RPMI8226 (cell line): Measurements from ENCODE around the gene PSTPIP1.

Experiments used
- DNase-seq: peaks from one replicate; pipeline ENCODE4 v3.0.0-alpha.2; 2015

The PSTPIP1 gene

GRCh38 chr15:77075528-77075927, 80.6 kb downstream of the PSTPIP1 start:
- DNase-seq: peak; percentile 48

DNA sequence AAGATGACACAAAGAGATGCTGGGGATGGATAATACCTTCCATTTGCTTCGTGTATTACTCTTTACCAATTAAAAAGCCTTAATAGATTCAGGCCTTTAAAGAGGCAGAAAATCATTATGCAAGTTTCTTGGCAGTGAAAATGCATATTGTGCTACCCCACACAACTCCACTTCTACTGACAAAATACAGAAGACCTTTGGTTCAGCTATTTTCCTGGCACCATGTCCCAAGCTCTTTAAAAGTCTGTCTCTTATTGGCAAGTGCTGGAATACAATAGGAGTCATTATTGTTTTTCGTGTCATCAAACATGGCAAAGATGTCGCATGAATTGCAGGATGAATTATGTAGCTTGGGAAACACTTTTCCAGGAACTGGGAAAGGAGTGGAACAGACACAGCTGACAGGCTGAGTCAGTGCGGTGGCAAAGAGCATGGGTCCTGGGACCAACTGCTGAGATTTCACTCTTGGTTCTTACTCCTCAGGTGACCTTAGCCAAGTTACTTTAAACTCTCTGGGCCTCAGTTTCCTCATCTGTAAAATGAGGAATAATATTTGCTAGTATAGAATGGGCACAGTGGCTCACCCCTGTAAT, 81.5 kb downstream of the PSTPIP1 start:
- no peak for DNase-seq

DNA sequence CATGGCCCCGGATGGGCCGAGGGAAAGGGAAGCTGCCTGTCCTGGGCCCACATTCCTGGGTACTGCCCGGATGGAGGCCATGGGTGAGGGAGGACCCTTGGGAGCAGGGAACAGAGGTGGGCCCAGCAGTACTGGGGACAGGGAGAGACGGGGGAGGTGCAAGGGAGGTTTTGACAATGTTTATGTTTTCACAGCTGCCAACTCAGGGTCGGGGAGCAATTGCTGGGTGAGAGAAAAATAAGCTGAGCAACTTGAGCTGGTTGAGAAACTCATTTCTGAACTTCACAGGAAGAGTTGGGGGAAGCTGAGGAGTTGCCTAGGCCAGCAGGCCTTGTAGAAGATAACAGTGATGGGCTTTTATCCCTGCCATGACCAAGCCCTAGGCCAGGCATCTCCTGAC, 87.0 kb downstream of the PSTPIP1 start:
- DNase-seq: no peak

GRCh38 chr15:77083381-77084160, 88.6 kb downstream of the PSTPIP1 start:
- peak; percentile 74 for DNase-seq

DNA sequence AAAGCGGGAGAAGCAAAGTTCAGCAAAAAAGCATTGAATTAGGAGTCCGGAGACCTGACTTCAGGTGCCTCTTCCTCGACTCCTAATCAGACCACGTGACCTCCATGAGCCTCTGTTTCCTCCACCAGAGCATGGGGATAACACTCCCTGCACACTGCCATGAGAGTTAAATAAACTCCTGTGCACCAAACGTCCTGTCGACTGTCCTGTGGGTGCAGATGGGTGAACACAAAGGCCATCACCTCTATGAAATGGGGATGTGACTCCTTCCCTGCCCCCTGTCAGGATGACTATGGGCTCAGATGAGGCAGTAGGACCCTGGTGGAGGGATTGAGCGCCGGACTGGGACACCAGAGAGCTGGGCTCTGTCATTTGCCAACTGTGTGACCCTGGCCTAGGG, 89.5 kb downstream of the PSTPIP1 start:
- no peak for DNase-seq

GRCh38 chr15:77085297-77085696, 90.4 kb downstream of the PSTPIP1 start:
- no peak for DNase-seq
